Muscle of leg (tissue), 11 donors: ENCODE data around the gene TUB. TPM values are rescaled to one million over a fixed set of nuclear protein-coding genes. Genes with fewer than 3 reads are reported as not detected.

Experiments used
- DNase-seq: peaks from one replicate; pipeline ENCODE4 v3.0.0; 2013
- H3K27ac ChIP-seq: one replicate; pipeline ENCODE4 v1.5.1; 2013; ENCODE audit warnings: mild to moderate bottlenecking, low read length, control low read depth
- H3K27me3 ChIP-seq: one replicate; pipeline ENCODE4 v1.6.1; 2013; ENCODE audit warnings: low read length; ENCODE audit not compliant: control insufficient read depth, insufficient read depth
- H3K36me3 ChIP-seq: one replicate; pipeline ENCODE4 v1.6.1; 2013; ENCODE audit warnings: low read length; ENCODE audit not compliant: control insufficient read depth, insufficient read depth
- H3K4me1 ChIP-seq: one replicate; pipeline ENCODE4 v1.6.1; 2013; ENCODE audit warnings: low read length; ENCODE audit not compliant: control insufficient read depth, insufficient read depth
- H3K4me3 ChIP-seq: one replicate; pipeline ENCODE4 v1.5.1; 2013; ENCODE audit warnings: low read length, control low read depth
- H3K9me3 ChIP-seq: replicated peaks from 2 replicates; pipeline ENCODE4 v1.6.1; 2013; ENCODE audit warnings: low read depth, low read length; ENCODE audit not compliant: control insufficient read depth
- WGBS: methylation state at CpG from one replicate; pipeline ENCODE4 v1.1.5; 2013; ENCODE audit warnings: missing lambda C conversion rate; ENCODE audit not compliant: insufficient coverage; 5-methylcytosine and 5-hydroxymethylcytosine counted together
- polyA plus RNA-seq, 8 donors: library from polyadenylated mRNA; unstranded; fragments of 120-200 nt; gene quantifications; one replicate each; pipeline versions ENCODE4 v1.2.1 to v1.2.3, GENCODE V29; 2013; ENCODE audit warnings: inconsistent platforms in 1 of 8, low replicate concordance in 1 of 8; ENCODE audit not compliant: insufficient read length in 8 of 8, insufficient read depth in 1 of 8
- total RNA-seq: library from RNA; stranded (reverse); fragments of 120-200 nt; gene quantifications from one replicate; pipeline ENCODE4 v1.2.4, GENCODE V29; 2013

The TUB gene
- total and polyA plus RNA-seq, 9 donors, result 9.5 to 20.3 (median 15.4) TPM

DNA sequence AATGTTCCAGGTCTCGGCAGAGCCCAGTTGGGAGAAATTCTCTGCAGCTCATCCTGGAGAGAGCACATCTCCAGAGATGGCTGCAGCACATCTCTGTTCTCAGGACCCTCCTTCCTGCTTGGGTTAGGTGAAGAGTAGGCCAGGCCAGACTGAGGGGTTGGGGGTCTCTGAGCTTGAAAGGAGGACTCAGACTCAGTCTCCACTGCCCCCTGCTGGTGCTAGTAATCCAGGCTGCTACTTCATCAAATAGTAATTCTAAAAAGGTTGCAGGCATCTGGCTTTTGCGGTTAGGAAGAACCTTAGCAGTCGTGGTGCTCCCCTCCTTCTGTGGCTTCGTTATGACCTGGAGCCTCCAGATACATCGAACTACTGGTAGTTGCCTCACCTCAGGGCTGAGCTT is 9.7 kb downstream of the TUB start:
- WGBS, result 22% methylated on average over 5 of the region's 5 CpGs
- no peak overlapping the region for H3K27ac ChIP-seq
- H3K9me3 ChIP-seq, result no peaks in the 10 kb centered on the region
- peaks cover 11% of the 10 kb centered on the region for H3K36me3 ChIP-seq
- DNase-seq, result peak; percentile 29
- H3K4me3 ChIP-seq, result no peak overlapping the region
- no peaks in the 10 kb centered on the region for H3K27me3 ChIP-seq
- H3K4me1 ChIP-seq, result peaks cover 19% of the 10 kb centered on the region

DNA sequence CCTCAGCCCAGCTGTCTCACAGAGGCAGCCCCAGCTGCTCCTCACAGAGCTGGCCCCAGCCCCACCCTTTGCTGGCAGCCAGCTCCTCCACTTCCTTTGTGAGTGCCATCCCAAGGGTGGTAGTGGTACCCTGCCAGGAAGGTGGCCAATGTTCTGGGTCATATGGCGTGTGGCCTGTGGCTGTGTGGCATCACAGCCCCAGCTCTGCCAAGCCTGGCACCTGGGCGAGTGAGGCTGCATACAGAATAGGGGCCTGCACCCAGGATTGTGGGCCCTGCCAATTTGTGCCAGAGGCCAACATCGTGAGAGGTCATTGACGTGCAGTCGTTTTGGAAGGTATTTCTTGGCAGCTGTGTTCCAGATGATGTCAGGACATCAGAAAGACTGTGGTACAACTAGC is 10.7 kb downstream of the TUB start:
- DNase-seq, result no peak
- Histone ChIP-seq H3K4me1 (peaks cover 10% of the 10 kb centered on the region), H3K36me3 (peaks cover 11% of the 10 kb centered on the region), H3K4me3 (no peak overlapping the region), H3K27ac (no peak overlapping the region), H3K27me3 (no peaks in the 10 kb centered on the region), H3K9me3 (no peaks in the 10 kb centered on the region)
- WGBS, result 96% methylated on average over 5 of the region's 5 CpGs

DNA sequence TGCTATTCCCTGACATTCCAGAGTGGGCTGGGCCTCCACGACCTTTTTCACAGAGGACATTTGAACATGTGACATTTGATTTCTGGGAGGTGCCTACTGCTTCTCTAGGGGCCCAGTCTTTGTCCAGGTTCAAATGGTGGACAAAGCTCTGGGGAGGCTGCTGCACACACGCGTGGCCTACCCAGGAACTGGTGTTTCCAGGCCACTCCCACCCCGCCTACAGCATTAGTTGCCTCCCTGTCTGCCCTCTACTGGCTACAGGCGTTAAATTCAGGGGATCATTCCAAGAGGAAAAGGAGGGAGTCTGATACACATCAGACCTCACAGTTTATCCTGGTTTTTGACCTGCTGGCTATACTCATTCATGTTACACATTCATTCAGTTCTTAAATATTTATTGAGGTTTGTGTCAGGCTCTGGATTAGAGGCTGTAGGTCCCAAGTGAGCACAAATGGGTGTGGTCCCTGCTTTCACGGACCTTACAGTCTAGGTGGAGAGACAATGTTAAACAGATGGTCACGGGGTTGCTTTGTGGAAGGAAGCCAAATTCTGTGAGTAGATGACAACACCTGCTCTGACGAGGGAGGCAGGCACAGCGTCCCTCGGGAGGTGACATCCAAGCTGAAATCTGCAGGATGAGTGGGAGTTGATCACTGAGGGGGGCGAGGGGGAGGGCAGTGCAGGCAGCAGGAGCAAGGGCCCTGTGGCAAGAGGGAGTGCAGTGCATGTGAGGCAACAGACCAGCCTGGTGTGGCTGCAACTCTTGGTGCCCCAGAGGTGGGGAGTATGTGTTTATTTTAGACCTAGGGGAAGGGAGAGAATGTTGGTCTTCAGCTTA is 11.8 kb downstream of the TUB start:
- Histone ChIP-seq H3K4me1 (peaks cover 6% of the 10 kb centered on the region), H3K4me3 (no peak overlapping the region), H3K27me3 (no peaks in the 10 kb centered on the region), H3K9me3 (no peaks in the 10 kb centered on the region), H3K27ac (no peak overlapping the region), H3K36me3 (peaks cover 14% of the 10 kb centered on the region)
- WGBS, result 52% methylated on average over 7 of the region's 11 CpGs
- DNase-seq, result peak; percentile 72

DNA sequence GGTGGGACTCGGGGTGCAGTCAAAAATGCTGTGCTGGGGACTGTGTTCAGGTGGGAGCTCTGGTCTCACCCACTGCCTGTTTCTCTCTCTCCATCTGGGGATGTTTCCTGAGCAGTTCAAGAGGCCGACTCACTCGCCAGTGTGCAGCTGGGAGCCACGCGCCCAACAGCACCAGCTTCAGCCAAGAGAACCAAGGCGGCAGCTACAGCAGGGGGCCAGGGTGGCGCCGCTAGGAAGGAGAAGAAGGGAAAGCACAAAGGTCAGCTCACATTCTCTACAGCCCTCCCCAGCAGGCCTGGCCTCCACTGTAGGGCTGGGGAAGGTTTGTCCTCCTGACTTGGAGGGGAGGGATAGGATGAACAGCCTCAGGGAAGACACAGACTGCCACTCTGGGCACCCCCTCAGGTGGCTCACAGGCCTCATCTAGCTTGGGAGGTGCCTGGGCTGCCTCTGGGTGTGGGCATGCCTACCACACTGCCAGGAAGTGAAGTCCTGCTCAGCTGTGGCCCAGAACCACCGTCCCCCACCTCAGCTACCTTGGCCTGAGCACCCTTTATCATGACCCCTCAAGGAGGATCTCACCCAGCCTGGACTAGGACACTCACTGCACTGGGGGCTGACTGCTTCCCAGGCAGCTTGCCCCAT is 13.0 kb downstream of the TUB start:
- H3K9me3 ChIP-seq, result no peaks in the 10 kb centered on the region
- WGBS, result 92% methylated on average over 9 of the region's 9 CpGs
- peaks cover 21% of the 10 kb centered on the region for H3K36me3 ChIP-seq
- H3K4me3 ChIP-seq, result no peak overlapping the region
- no peak for DNase-seq
- H3K4me1 ChIP-seq, result peaks cover 7% of the 10 kb centered on the region
- no peaks in the 10 kb centered on the region for H3K27me3 ChIP-seq
- no peak overlapping the region for H3K27ac ChIP-seq

DNA sequence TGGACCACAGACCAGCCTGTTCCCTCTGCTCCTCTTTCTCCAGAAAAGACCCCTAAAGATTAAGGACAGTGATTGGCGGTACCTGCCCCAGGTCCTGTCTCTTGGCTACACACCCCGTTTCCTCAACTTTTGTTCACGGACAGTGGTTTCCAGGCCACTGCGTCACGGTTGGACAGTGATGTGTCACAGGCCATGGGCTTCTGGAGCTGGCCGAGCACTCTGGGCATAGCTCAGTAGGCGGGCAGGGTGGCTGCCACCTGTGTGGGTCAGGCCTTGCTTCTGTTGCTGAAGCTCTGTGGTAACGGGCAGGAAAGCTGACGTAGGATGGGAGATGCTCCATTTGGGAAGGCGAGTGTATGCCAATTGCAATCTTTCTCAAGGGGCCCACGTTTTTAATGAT is 13.6 kb downstream of the TUB start:
- no peak for DNase-seq
- H3K9me3 ChIP-seq, result no peaks in the 10 kb centered on the region
- no peaks in the 10 kb centered on the region for H3K27me3 ChIP-seq
- H3K36me3 ChIP-seq, result peaks cover 23% of the 10 kb centered on the region
- WGBS, result 92% methylated on average over 11 of the region's 11 CpGs
- H3K4me1 ChIP-seq, result peaks cover 7% of the 10 kb centered on the region
- no peak overlapping the region for H3K4me3 ChIP-seq
- H3K27ac ChIP-seq, result no peak overlapping the region

DNA sequence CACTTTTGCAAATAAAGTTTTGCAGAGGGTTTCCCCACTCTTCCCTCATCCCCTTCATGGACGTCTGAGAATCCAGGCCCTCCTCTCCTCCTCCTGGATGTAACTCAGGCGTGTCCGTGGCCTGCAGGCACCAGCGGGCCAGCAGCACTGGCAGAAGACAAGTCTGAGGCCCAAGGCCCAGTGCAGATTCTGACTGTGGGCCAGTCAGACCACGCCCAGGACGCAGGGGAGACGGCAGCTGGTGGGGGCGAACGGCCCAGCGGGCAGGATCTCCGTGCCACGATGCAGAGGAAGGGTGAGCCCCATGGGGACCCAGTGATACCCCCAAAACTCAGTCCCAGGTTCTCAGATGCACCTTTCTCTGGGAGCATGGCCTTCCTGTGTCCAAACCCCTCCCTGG is 14.4 kb downstream of the TUB start:
- H3K36me3 ChIP-seq, result peaks cover 31% of the 10 kb centered on the region
- WGBS, result no CpG with 5 or more reads among the region's 12 CpGs
- no peaks in the 10 kb centered on the region for H3K27me3 ChIP-seq
- no peak overlapping the region for H3K27ac ChIP-seq
- no peak overlapping the region for H3K4me3 ChIP-seq
- peaks cover 7% of the 10 kb centered on the region for H3K4me1 ChIP-seq
- no peaks in the 10 kb centered on the region for H3K9me3 ChIP-seq
- DNase-seq, result no peak

DNA sequence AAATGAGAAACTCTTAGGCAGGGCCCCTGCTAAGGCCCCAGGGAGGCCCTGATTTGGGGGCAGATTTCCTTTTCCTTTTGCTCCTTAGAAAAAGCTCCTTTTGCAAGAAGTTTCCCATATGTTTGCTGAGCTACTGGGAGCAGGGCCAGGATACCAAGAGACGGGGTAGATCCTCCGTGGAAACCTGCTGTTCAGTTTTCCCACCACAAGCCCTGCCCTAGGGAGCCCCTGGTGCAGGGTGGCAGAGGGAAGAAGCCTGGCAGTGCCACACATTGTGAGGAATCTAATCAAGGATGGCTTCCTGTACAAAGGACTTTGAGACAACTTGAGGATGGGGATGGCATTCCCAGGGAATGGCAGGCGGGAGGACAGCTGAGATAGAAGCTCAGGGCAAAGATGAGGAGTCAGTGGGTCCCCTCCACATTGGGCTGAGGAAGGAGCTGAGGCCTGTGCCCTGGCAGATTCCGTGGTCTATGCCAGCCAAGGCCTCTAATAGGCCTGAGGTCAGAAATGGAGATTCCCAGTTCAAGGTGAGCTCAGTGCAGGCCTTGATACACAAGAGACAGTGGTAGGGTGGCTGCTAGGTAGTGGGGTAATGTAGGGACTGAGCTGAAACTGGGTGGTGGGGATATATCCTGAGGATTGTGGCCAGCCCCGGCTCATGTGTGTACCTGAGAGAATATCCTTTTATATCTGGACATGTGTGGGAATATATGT is 15.0 kb downstream of the TUB start:
- Histone ChIP-seq H3K27me3 (no peaks in the 10 kb centered on the region), H3K4me1 (peaks cover 7% of the 10 kb centered on the region), H3K36me3 (peaks cover 37% of the 10 kb centered on the region), H3K9me3 (no peaks in the 10 kb centered on the region), H3K27ac (no peak overlapping the region), H3K4me3 (no peak overlapping the region)
- DNase-seq, result no peak
- 46% methylated on average over 4 of the region's 5 CpGs for WGBS

DNA sequence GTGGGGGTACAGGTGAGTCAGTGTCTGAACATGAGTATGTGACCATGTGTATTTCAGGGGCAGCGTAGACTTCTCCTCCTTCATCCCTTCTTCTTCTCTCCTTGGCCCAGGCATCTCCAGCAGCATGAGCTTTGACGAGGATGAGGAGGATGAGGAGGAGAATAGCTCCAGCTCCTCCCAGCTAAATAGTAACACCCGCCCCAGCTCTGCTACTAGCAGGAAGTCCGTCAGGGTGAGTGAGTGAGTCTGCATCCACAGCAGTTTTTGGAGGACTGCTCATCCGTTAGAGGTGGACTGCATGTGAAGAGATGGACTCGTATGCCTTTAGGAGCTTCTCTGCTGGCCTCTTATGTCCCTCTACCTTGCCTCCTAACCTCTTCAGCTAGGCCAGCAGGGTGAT is 15.6 kb downstream of the TUB start:
- H3K4me3 ChIP-seq, result no peak overlapping the region
- WGBS, result no CpG with 5 or more reads among the region's 6 CpGs
- H3K4me1 ChIP-seq, result peaks cover 7% of the 10 kb centered on the region
- DNase-seq, result no peak
- no peak overlapping the region for H3K27ac ChIP-seq
- no peaks in the 10 kb centered on the region for H3K27me3 ChIP-seq
- H3K9me3 ChIP-seq, result no peaks in the 10 kb centered on the region
- peaks cover 43% of the 10 kb centered on the region for H3K36me3 ChIP-seq

DNA sequence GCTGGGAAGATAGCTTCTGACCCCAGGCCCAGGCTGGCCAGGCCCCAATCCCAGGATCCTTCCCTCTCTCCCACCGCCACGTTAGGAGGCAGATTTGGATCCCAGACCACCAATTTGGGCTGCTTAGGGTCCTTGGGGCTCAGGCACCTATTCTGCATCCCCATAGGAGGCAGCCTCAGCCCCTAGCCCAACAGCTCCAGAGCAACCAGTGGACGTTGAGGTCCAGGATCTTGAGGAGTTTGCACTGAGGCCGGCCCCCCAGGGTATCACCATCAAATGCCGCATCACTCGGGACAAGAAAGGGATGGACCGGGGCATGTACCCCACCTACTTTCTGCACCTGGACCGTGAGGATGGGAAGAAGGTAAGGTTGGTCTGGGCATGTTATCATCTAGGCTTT is 16.1 kb downstream of the TUB start:
- Histone ChIP-seq H3K36me3 (peaks cover 48% of the 10 kb centered on the region), H3K4me3 (no peak overlapping the region), H3K4me1 (peaks cover 7% of the 10 kb centered on the region), H3K27me3 (no peaks in the 10 kb centered on the region), H3K9me3 (no peaks in the 10 kb centered on the region), H3K27ac (peak overlapping the region; percentile 36)
- no peak for DNase-seq
- 91% methylated on average over 3 of the region's 8 CpGs for WGBS

DNA sequence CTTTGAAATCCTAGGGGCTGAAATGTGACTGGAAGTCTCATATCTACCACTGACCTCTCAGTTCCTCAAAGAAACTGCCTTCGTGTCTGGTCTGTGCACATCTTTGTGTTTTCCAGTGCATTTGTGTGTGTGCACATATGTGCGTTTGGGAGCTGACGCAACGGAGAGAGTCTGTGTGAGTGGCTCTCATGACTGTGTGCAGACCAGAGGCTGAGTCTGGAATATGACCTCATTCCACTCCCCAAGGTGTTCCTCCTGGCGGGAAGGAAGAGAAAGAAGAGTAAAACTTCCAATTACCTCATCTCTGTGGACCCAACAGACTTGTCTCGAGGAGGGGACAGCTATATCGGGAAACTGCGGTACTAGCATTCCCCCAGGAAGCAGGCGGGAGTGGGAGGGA is 16.5 kb downstream of the TUB start:
- DNase-seq, result peak; percentile 92
- H3K4me3 ChIP-seq, result no peak overlapping the region
- H3K27me3 ChIP-seq, result no peaks in the 10 kb centered on the region
- H3K4me1 ChIP-seq, result peaks cover 6% of the 10 kb centered on the region
- H3K27ac ChIP-seq, result peak overlapping the region; percentile 36
- no CpG with 5 or more reads among the region's 9 CpGs for WGBS
- H3K36me3 ChIP-seq, result peaks cover 52% of the 10 kb centered on the region
- H3K9me3 ChIP-seq, result no peaks in the 10 kb centered on the region
